GM19324 (cell line): Measurements from ENCODE around the gene RNF212.
"Not testable (repeated sequence)": the region's sequence is repeated elsewhere in the genome, so short reads cannot be mapped to it uniquely, and the experiment has no call there.

Source experiments
- ATAC-seq: cut with Tn5 transposase; IDR thresholded peaks from one replicate; pipeline ENCODE4 v1.9.1; 2021; ENCODE audit warnings: mild to moderate bottlenecking, moderate library complexity; ENCODE audit not compliant: unreplicated experiment, low FRiP score

The RNF212 gene

GRCh38 chr4:1113311-1114009, at the start of gene RNF212:
RNF212 (minus strand) TSS chr4:1113564; CDS start chr4:1113464, 100 bp downstream.
- ATAC-seq = no peak

GRCh38 chr4:1160351-1160750, 47.0 kb upstream of the RNF212 start:
- no peak for ATAC-seq

GRCh38 chr4:1156069-1156468, 42.7 kb upstream of the RNF212 start:
- no peak for ATAC-seq

- no peak for ATAC-seq
Measured at GRCh38 chr4:1155314-1155713, 42.0 kb upstream of the RNF212 start.

- no peak for ATAC-seq
Measured at GRCh38 chr4:1154523-1155182, 41.3 kb upstream of the RNF212 start.

- ATAC-seq = no peak
Measured at GRCh38 chr4:1154126-1154522, 40.8 kb upstream of the RNF212 start.

DNA sequence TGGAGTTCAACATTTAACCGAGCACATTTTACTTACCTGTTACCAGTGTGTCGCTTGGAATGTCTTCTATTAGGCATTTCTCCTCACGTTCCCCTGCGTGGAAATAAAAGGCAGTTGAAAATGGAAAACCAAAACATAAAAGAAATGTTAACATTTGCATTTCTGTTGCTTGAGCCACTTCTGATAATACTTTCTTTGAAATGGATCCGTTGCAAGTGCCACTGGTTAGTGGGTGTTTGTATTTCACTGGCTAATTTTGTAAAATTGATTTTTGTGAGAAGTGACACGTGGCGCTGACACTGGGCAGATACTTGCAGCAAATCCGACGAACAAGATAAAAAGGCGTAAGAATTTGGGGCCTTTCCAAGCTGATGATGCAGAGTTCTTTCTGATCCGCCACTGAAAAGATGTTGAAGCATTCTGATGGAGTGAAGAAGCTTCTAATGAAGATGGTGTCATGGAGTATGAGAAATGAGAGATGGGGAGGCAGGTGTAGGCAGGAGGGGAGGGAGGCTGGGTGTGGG, 40.3 kb upstream of the RNF212 start:
- ATAC-seq = no peak

- ATAC-seq = no peak
Measured at GRCh38 chr4:1152290-1152689, 38.9 kb upstream of the RNF212 start.

DNA sequence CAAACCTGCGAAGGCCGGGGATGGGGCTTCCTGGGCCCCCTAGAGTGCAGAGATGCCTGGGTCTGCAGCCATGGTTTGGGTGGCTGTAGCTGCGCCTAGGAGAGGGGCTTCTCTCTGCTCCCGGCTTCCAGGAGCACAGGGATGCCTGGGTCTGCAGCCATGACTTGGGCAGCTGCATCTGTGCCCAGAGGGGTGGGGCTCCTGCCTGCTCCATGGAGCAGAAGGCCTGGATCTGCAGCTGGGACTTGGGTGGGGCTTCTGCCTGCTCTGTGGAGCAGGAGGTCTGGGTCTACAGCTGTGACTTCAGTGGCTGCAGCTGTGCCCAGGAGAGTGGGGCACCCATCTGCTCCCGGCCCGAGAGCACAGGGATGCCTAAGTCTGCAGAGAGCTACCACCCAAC, 38.2 kb upstream of the RNF212 start:
- no peak for ATAC-seq

DNA sequence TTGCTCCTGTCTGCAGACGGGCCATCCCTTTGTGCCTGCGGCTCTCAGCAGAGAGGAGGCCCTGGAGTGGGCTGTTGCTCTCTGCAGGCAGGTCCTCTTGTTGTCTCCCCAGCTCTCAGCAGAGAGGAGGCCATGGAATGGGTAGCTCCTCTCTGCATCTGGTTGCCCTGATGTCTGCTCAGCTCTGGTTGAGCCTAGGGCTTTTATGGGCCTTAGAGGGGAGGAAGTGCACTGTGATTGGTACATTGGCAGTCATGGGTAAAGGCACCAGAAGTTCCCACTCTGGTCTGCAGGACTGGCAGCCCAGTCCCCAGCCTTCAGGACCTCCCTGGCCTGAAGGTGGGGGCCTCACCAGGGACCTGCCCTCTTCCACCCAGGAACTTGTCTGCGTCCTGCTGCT, 37.5 kb upstream of the RNF212 start:
- no peak for ATAC-seq

- ATAC-seq = no peak
Measured at GRCh38 chr4:1139860-1140259, 26.5 kb upstream of the RNF212 start.

DNA sequence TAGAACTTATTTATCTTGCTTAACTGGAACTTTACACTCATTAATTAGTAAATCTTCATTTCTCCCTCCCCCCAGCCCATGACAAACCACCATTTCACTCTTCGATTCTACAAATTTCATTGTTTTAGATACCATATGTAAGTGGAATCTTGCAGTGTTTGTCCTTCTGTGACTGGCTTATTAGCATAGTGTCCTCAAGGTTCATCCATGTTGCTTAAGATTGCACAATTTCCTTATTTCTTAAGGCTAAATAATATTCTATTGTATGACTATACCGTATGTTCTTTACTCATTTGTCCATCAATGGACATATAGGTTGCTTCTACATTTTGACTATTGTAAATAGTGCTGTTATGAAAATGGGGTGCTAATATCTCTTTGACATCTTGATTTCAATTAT, 24.5 kb upstream of the RNF212 start:
- no peak for ATAC-seq

DNA sequence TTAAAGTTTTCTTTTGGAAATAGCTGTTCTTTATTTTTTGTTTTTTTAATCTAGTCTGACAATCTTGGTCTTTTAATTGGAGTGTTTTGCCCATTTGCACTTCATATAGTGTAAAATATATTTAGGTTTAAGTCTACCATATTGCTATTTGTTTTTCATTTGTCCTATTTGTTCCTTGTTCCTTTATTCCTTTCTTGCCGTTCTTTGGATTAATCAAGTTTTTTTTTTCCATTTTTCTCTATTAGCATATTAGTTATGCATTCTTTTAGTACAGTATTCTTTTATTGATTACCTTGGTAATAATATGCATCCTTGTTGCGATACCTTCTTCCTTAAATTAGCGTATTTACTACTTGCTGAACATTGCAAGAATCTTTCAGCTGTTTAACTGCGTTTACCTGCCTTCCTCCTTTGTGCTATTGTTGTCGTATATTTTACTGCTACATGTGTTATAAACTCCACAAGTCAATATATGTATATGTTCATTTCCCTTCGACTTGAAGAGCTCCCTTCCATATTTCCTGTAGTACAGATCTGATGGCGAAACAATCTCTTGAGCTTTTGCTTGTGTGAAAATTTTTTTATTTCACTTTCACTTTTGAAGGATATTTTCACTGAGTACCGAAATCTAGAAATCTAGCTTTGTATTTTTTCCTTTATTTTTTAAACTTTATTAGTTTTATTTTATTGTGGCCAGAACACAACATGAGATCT, 23.9 kb upstream of the RNF212 start:
- ATAC-seq = no peak

DNA sequence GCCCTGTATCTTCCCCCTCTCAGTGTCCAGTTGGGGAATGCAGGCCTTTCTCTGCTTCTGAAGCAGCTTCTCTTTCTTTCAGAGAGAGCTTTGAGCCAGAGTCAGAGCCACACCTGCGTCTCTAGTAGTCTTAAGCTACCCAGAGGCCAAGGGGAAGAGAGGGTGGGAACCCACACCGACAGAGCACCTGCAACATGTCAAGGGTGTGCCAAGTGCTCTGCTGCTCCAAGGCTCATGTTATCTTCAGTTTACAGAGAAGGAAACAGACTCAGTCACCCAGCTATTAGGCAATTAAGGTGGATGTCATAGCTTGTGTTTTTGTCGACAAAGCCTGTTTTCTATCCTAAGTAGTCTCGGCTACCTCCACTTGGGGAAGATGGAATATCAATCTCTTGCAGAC, 22.7 kb upstream of the RNF212 start:
- no peak for ATAC-seq

- no peak for ATAC-seq
Measured at GRCh38 chr4:1133033-1133432, 19.7 kb upstream of the RNF212 start.

GRCh38 chr4:1130316-1131186, 17.2 kb upstream of the RNF212 start:
- peak; percentile 78 for ATAC-seq

DNA sequence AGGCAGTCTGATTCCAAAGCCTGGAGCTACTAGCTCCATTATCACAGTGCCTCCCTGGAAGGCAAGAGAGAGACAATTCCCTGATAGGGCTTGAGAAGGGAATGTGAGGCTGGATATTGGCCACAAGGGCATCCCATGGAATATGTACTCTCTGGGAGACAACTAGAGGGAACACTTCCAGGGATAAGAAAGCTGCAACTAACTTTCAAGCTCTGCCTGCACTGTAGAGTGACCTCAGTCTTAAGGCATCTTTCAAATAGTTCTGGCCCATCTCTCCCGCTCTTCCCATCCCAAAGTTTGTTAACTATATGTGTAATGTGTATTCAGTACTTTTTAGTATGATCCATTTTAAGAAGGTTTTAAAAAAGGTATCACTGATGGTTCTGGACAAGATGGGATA, 13.1 kb upstream of the RNF212 start:
- no peak for ATAC-seq

DNA sequence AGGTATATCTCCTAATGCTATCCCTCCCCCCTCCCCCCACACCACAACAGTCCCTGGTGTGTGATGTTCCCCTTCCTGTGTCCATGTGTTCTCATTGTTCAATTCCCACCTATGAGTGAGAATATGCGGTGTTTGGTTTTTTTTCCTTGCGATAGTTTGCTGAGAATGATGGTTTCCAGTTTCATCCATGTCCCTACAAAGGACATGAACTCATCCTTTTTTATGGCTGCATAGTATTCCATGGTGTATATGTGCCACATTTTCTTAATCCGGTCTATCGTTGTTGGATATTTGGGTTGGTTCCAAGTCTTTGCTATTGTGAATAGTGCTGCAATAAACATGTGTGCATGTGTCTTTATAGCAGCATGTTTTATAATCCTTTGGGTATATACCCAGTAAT, 12.1 kb upstream of the RNF212 start:
- not testable (repeated sequence) for ATAC-seq

DNA sequence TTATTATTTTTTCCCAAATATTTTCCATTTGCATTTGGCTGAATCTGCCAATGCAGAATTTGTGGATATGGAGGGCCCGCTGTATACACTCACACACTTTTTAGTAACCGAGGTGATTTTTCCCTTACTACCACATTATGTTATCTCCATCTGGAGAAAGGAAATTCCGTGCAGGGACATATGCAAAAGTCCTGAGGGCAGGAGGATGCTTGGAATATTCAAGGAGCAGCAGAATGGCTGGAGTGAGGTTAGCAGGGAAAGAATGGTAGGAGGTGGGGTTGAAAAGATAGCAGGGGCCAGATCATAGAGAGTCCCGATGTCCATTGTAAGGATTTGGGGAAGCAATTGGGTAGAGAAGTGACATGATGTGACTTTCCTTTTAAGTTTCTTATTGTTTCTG, 11.5 kb upstream of the RNF212 start:
- no peak for ATAC-seq

DNA sequence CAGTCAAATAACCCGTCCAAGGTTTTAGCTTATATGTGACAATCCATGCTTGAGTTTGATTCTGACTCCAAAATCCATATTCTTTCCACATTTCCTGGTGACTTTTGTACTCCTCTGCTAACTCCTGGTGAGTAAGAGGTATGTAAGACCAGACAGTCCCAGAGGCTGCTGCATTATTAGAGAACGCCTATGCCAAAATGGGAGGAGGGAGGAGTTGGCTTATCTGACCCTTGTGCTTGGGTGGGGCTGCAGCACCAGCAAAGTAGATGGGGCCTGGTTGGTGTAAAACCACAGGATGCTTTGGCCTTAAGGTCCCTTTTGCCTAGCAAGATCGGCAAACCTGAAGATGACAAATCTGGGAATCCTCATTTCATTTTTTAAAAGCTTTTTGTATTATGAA, 9.1 kb upstream of the RNF212 start:
- ATAC-seq = no peak

GRCh38 chr4:1116838-1117237, 3.5 kb upstream of the RNF212 start:
- no peak for ATAC-seq
